Hepatocyte (in vitro differentiated cells): ENCODE measurements around the gene CYB561.

Experiments used
- EZH2 ChIP-seq: fragments of 200-600 bp; sonication (generic); IDR thresholded peaks from 2 replicates; pipeline ENCODE4 v1.6.1; 2016; ENCODE audit warnings: antibody characterized with exemption, mild to moderate bottlenecking, borderline replicate concordance
- EZH2phosphoT487 ChIP-seq: fragments of 200-600 bp; sonication (generic); IDR thresholded peaks from one replicate; pipeline ENCODE4 v1.6.1; 2018; ENCODE audit warnings: antibody characterized with exemption, mild to moderate bottlenecking, low read depth, moderate library complexity; ENCODE audit not compliant: unreplicated experiment, severe bottlenecking
- TF ChIP-seq, protein P1 (sequence below): fragments of 200-600 bp; sonication (generic); IDR thresholded peaks from 2 replicates; pipeline ENCODE4 v1.5.1; 2016; ENCODE audit warnings: antibody characterized with exemption, mild to moderate bottlenecking; ENCODE audit not compliant: poor library complexity

DNA sequence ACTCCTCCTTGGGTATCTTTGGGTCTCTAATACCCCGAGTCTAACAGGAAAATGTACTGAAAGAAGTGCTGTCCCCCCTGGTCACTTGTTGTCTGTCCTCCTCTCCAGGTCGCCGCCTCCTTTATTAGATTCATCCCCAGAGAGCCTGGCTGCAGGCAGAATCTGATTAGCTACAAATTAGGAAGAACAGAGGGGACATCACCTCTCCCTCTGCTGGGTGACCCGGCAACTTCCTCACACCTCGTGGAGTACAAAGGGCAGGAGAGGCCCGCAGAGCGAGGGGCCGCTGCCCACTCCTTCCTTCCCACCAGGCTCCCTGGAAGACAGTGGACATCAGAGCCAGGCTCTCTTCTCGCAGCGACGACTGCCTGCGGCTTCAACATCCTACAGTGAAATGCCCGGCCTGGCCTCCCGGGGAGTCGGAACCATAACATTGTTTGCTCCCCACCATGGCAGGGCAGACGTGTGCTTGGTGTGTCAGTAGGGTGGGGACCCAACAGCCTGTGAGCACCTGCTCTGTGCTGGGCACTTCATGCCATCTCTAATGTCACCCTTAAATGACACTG lies 5.3 kb downstream of the CYB561 start:
- TF ChIP-seq, protein P1, sequence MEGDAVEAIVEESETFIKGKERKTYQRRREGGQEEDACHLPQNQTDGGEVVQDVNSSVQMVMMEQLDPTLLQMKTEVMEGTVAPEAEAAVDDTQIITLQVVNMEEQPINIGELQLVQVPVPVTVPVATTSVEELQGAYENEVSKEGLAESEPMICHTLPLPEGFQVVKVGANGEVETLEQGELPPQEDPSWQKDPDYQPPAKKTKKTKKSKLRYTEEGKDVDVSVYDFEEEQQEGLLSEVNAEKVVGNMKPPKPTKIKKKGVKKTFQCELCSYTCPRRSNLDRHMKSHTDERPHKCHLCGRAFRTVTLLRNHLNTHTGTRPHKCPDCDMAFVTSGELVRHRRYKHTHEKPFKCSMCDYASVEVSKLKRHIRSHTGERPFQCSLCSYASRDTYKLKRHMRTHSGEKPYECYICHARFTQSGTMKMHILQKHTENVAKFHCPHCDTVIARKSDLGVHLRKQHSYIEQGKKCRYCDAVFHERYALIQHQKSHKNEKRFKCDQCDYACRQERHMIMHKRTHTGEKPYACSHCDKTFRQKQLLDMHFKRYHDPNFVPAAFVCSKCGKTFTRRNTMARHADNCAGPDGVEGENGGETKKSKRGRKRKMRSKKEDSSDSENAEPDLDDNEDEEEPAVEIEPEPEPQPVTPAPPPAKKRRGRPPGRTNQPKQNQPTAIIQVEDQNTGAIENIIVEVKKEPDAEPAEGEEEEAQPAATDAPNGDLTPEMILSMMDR, result no peak
- no peak for TF ChIP-seq EZH2
- TF ChIP-seq EZH2phosphoT487, result no peak
